MCF 10A (cell line): ENCODE data around the gene FBLN1. TPM values are rescaled to one million over a fixed set of nuclear protein-coding genes. Genes with fewer than 3 reads are reported as not detected.
A peak's percentile ranks its signal among the peaks of the same experiment; 100 is the strongest.

Experiments
- Bru-seq: library from RNA; stranded (reverse); fragments of 400-500 nt; gene quantifications from one replicate; lab custom pipeline; 2021; lab: Mats Ljungman, UMichigan
- BruChase-seq, 2 experiments: library from RNA; stranded (reverse); fragments of 400-500 nt; gene quantifications; one replicate each; lab custom pipeline; 2021; lab: Mats Ljungman, UMichigan
- BruUV-seq: library from RNA; stranded (reverse); fragments of 400-500 nt; replicated peaks from 2 replicates; lab custom pipeline; 2021; lab: Mats Ljungman, UMichigan
- CTCF ChIA-PET: fragments of 300-600 bp; sonication (Branson Sonifier 250); formaldehyde crosslinking; extraction: SDS; loops from one replicate; lab custom pipeline; 2021; ENCODE audit warnings: antibody characterized with exemption, inconsistent platforms; lab: Yijun Ruan, JAX
- POLR2A ChIA-PET: fragments of 300-600, 350-650 bp; sonication (Branson Sonifier 250); formaldehyde crosslinking; extraction: SDS; loops from one replicate; lab custom pipeline; 2020; ENCODE audit warnings: antibody characterized with exemption, inconsistent platforms; lab: Yijun Ruan, JAX
- DNase-seq: peaks from one replicate; pipeline ENCODE4 v3.0.0-alpha.2; 2018; ENCODE audit not compliant: unreplicated experiment
- H3K27ac Mint-ChIP-seq: one replicate; pipeline ENCODE4 v1.8.0; 2022; ENCODE audit warnings: mild to moderate bottlenecking, low read depth, mixed read lengths; ENCODE audit not compliant: unreplicated experiment
- H3K27me3 Mint-ChIP-seq: one replicate; pipeline ENCODE4 v1.8.0; 2022; ENCODE audit warnings: mixed read lengths; ENCODE audit not compliant: insufficient read depth, unreplicated experiment
- H3K36me3 Mint-ChIP-seq: one replicate; pipeline ENCODE4 v1.8.0; 2022; ENCODE audit warnings: mild to moderate bottlenecking, moderate library complexity, mixed read lengths; ENCODE audit not compliant: insufficient read depth, unreplicated experiment
- H3K4me1 Mint-ChIP-seq: one replicate; pipeline ENCODE4 v1.8.0; 2022; ENCODE audit warnings: mixed read lengths; ENCODE audit not compliant: insufficient read depth, unreplicated experiment
- H3K4me3 Mint-ChIP-seq: one replicate; pipeline ENCODE4 v1.8.0; 2022; ENCODE audit warnings: mild to moderate bottlenecking, moderate library complexity, mixed read lengths; ENCODE audit not compliant: unreplicated experiment
- H3K9me3 Mint-ChIP-seq: one replicate; pipeline ENCODE4 v1.8.0; 2022; ENCODE audit warnings: mixed read lengths; ENCODE audit not compliant: unreplicated experiment
- intact Hi-C: fragments of 100-400 bp; cut with micrococcal nuclease; formaldehyde crosslinking; loops from 2 replicates; pipeline ENCODE4 v1.14.1; 2022
- long read RNA-seq: library from polyadenylated mRNA; stranded (forward); transcript quantifications from one replicate; pipeline ENCODE4 v2.0.0, GENCODE V29; 2022
- total RNA-seq: library from RNA; stranded (reverse); gene quantifications from 2 replicates; pipeline ENCODE4 v1.2.3, GENCODE V29; 2022
- TF ChIP-seq, protein P1 (sequence below): fragments of 200-600 bp; IDR thresholded peaks from one replicate; pipeline ENCODE4 v1.8.0; 2022; ENCODE audit warnings: antibody characterized with exemption, mild to moderate bottlenecking; ENCODE audit not compliant: unreplicated experiment

The FBLN1 gene
- 69.0 and 110 TPM in 2 replicates for total RNA-seq
- Bru-seq, nascent RNA: percentile 37 among the genes with signal in this experiment
- BruChase-seq, experiment 1, labeled RNA remaining after a 6-hour chase: percentile 34 among the genes with signal in this experiment
- BruChase-seq, experiment 2, labeled RNA remaining after a 2-hour chase: percentile 45 among the genes with signal in this experiment
- long read RNA-seq, transcript FBLN1-202 (17 exons, 2,896 nt): minor isoform, 82 of 302 reads
- long read RNA-seq, transcript FBLN1-201 (15 exons, 2,251 nt): major isoform, 167 of 302 reads
- long read RNA-seq, partial matches to known transcripts: 21 of 302 reads
- long read RNA-seq, other reads (novel, unspliced or antisense): 31 of 302 reads

- H3K4me3 Mint-ChIP-seq: peak within 1 kb of the TSS; percentile 85
- intact Hi-C loops: loop anchor here (2.0 kb wide), 1 partner anchor 50 kb away; no protein-coding TSS in a partner anchor
- ChIA-PET CTCF (interaction anchor here (1.2 to 1.9 kb wide), 2 partner anchors 14 to 31 kb away, joined by 3 to 4 read pairs; no protein-coding TSS in a partner anchor), POLR2A (interaction anchor here (0.8 to 4.6 kb wide), 10 partner anchors 13 to 48 kb away, joined by 3 to 59 read pairs (median 8); no protein-coding TSS in a partner anchor)
- no peaks in the 10 kb centered on the region for H3K27me3 Mint-ChIP-seq
- H3K9me3 Mint-ChIP-seq: no peaks in the 10 kb centered on the region
- TF ChIP-seq, protein P1, sequence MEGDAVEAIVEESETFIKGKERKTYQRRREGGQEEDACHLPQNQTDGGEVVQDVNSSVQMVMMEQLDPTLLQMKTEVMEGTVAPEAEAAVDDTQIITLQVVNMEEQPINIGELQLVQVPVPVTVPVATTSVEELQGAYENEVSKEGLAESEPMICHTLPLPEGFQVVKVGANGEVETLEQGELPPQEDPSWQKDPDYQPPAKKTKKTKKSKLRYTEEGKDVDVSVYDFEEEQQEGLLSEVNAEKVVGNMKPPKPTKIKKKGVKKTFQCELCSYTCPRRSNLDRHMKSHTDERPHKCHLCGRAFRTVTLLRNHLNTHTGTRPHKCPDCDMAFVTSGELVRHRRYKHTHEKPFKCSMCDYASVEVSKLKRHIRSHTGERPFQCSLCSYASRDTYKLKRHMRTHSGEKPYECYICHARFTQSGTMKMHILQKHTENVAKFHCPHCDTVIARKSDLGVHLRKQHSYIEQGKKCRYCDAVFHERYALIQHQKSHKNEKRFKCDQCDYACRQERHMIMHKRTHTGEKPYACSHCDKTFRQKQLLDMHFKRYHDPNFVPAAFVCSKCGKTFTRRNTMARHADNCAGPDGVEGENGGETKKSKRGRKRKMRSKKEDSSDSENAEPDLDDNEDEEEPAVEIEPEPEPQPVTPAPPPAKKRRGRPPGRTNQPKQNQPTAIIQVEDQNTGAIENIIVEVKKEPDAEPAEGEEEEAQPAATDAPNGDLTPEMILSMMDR: peak; percentile 36
- peak; percentile 52 for DNase-seq
- H3K36me3 Mint-ChIP-seq: peaks cover 12% of the 10 kb centered on the region
- peak within 1 kb of the TSS; percentile 86 for H3K27ac Mint-ChIP-seq
- peaks cover 13% of the 10 kb centered on the region for H3K4me1 Mint-ChIP-seq
- BruUV-seq: no TSS peak
Observed at GRCh38 chr22:45502215-45503049, at the start of gene FBLN1. Gene FBLN1, plus strand, starts transcription at chr22:45502883. Its CDS starts 103 bp downstream, at chr22:45502986.

GRCh38 chr22:45453764-45454163, 48.9 kb upstream of the FBLN1 start:
- DNase-seq: no peak
- no peaks in the 10 kb centered on the region for H3K36me3 Mint-ChIP-seq
- BruUV-seq: no TSS peak
- intact Hi-C loops: no loop called here
- no peak overlapping the region for H3K4me3 Mint-ChIP-seq
- H3K27me3 Mint-ChIP-seq: no peaks in the 10 kb centered on the region
- no peak overlapping the region for H3K27ac Mint-ChIP-seq
- TF ChIP-seq, protein P1: no peak
- no peaks in the 10 kb centered on the region for H3K9me3 Mint-ChIP-seq
- ChIA-PET CTCF (no interaction called here), POLR2A (interaction anchor here (0.7 to 3.2 kb wide), 2 partner anchors 15 to 81 kb away, joined by 3 to 12 read pairs; no protein-coding TSS in a partner anchor)
- no peaks in the 10 kb centered on the region for H3K4me1 Mint-ChIP-seq

DNA sequence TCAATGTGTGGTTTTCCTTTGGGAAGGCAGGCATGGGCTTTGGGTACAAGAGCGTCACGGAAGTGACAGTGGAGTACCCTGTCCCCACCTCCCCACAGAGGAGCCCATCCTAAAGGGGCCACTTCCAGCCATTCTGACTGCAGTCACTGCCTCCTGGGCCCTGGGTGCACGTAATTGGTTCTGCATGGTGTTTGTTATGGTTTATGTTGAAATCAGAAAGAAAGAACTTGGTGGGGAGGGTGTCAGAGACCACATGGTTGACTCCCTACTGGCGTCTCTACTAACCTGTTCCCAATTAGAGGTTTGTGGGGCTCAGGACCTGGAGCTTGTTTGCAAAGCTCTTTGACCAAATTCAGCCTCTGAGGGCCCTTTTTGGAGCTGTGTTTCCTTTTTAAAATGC, 48.4 kb upstream of the FBLN1 start:
- H3K27me3 Mint-ChIP-seq: no peaks in the 10 kb centered on the region
- H3K4me3 Mint-ChIP-seq: no peak overlapping the region
- TF ChIP-seq, protein P1: no peak

More for the DNA sequence above, 48.4 kb upstream of the FBLN1 start:
- H3K9me3 Mint-ChIP-seq: no peaks in the 10 kb centered on the region
- H3K27ac Mint-ChIP-seq: no peak overlapping the region
- intact Hi-C loops: no loop called here
- H3K4me1 Mint-ChIP-seq: no peaks in the 10 kb centered on the region
- no peak for DNase-seq
- no peaks in the 10 kb centered on the region for H3K36me3 Mint-ChIP-seq
- ChIA-PET CTCF (no interaction called here), POLR2A (interaction anchor here (0.7 to 3.2 kb wide), 2 partner anchors 15 to 81 kb away, joined by 3 to 12 read pairs; no protein-coding TSS in a partner anchor)
- no TSS peak for BruUV-seq
